ENCODE results near the gene MYPOP.

Gene MYPOP

DNA sequence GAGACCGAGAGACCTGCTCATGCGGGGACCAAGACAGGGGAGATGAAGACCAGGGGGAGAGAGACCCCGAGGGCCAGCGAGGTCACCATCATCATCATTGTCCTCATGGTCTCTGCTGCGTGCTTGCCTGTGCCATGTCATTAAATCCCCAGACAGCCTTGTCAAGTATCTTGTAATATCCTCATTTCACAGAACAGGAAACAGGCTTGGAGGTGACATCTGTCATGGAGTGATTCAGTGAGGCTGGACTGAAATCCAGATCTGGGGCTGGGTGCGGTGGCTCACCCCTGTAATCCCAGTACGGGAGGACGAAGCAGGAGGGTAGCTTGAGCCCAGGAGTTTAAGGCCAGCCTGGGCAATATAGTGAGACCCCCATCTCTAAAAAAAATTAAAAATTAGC, 18.0 kb upstream of the MYPOP start:
- TF ChIP-seq OSR1 (CRISPR knock-in tag; IDR thresholded peaks at IDR 0.05) (no peak), ISL1 (CRISPR knock-in tag; IDR thresholded peaks at IDR 0.05) (no peak), PPARA (CRISPR knock-in tag; IDR thresholded peaks at IDR 0.05; ENCODE audit: borderline replicate concordance) (no peak), SNAI2 (CRISPR knock-in tag; IDR thresholded peaks at IDR 0.05) (no peak), ESRRG (CRISPR knock-in tag; IDR thresholded peaks at IDR 0.05) (no peak), TCF4 (CRISPR knock-in tag; IDR thresholded peaks at IDR 0.05; ENCODE audit: borderline replicate concordance) (no peak), ZNF70 (CRISPR knock-in tag; IDR thresholded peaks at IDR 0.05) (no peak), ZFP30 (CRISPR knock-in tag; IDR thresholded peaks at IDR 0.05) (no peak), ZNF565 (CRISPR knock-in tag; conservative IDR thresholded peaks at IDR 0.05; ENCODE audit: low read depth) (no peak), BACH2 (CRISPR knock-in tag; IDR thresholded peaks at IDR 0.05; ENCODE audit: borderline replicate concordance) (no peak), RARB (CRISPR knock-in tag; IDR thresholded peaks at IDR 0.05) (no peak), ZC3H10 (CRISPR knock-in tag; IDR thresholded peaks at IDR 0.05) (no peak), TOX (CRISPR knock-in tag; IDR thresholded peaks at IDR 0.05; ENCODE audit: borderline replicate concordance) (no peak)
- TF ChIP-seq, protein P1, sequence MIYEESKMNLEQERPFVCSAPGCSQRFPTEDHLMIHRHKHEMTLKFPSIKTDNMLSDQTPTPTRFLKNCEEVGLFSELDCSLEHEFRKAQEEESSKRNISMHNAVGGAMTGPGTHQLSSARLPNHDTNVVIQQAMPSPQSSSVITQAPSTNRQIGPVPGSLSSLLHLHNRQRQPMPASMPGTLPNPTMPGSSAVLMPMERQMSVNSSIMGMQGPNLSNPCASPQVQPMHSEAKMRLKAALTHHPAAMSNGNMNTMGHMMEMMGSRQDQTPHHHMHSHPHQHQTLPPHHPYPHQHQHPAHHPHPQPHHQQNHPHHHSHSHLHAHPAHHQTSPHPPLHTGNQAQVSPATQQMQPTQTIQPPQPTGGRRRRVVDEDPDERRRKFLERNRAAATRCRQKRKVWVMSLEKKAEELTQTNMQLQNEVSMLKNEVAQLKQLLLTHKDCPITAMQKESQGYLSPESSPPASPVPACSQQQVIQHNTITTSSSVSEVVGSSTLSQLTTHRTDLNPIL (CRISPR knock-in tag; IDR thresholded peaks at IDR 0.05; ENCODE audit: low read depth) = no peak
- TF ChIP-seq, protein P2, sequence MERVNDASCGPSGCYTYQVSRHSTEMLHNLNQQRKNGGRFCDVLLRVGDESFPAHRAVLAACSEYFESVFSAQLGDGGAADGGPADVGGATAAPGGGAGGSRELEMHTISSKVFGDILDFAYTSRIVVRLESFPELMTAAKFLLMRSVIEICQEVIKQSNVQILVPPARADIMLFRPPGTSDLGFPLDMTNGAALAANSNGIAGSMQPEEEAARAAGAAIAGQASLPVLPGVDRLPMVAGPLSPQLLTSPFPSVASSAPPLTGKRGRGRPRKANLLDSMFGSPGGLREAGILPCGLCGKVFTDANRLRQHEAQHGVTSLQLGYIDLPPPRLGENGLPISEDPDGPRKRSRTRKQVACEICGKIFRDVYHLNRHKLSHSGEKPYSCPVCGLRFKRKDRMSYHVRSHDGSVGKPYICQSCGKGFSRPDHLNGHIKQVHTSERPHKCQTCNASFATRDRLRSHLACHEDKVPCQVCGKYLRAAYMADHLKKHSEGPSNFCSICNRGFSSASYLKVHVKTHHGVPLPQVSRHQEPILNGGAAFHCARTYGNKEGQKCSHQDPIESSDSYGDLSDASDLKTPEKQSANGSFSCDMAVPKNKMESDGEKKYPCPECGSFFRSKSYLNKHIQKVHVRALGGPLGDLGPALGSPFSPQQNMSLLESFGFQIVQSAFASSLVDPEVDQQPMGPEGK (CRISPR knock-in tag; IDR thresholded peaks at IDR 0.05; ENCODE audit: borderline replicate concordance) = no peak
- TF ChIP-seq, protein P3, sequence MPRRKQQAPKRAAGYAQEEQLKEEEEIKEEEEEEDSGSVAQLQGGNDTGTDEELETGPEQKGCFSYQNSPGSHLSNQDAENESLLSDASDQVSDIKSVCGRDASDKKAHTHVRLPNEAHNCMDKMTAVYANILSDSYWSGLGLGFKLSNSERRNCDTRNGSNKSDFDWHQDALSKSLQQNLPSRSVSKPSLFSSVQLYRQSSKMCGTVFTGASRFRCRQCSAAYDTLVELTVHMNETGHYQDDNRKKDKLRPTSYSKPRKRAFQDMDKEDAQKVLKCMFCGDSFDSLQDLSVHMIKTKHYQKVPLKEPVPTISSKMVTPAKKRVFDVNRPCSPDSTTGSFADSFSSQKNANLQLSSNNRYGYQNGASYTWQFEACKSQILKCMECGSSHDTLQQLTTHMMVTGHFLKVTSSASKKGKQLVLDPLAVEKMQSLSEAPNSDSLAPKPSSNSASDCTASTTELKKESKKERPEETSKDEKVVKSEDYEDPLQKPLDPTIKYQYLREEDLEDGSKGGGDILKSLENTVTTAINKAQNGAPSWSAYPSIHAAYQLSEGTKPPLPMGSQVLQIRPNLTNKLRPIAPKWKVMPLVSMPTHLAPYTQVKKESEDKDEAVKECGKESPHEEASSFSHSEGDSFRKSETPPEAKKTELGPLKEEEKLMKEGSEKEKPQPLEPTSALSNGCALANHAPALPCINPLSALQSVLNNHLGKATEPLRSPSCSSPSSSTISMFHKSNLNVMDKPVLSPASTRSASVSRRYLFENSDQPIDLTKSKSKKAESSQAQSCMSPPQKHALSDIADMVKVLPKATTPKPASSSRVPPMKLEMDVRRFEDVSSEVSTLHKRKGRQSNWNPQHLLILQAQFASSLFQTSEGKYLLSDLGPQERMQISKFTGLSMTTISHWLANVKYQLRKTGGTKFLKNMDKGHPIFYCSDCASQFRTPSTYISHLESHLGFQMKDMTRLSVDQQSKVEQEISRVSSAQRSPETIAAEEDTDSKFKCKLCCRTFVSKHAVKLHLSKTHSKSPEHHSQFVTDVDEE (CRISPR knock-in tag; IDR thresholded peaks at IDR 0.05) = no peak
- ATAC-seq = no peak

DNA sequence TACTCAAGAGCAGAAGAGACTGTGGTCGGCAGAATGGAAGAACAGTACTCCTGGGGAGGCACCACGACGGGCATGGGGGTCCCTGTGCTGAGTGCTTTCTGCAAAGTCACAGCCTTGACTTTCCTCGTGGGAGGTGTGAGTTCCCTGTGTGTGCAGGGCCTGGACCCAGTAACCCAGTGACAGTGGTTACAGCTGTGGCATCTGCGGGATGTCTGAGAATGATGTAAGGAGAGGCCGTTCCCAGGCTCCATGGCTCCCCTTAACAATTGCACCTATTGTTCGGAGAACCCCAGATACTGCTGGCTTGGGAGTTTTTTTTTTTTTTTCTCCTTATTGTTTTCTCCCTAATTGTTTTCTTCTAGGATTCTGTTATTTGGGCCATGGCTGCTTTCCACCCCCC, 17.3 kb upstream of the MYPOP start:
- ATAC-seq = no peak
- TF ChIP-seq TOX (CRISPR knock-in tag; IDR thresholded peaks at IDR 0.05; ENCODE audit: borderline replicate concordance) = no peak
- no peak for TF ChIP-seq RARB (CRISPR knock-in tag; IDR thresholded peaks at IDR 0.05)
- TF ChIP-seq ESRRG (CRISPR knock-in tag; IDR thresholded peaks at IDR 0.05) = no peak
- TF ChIP-seq ZNF8 (CRISPR knock-in tag; IDR thresholded peaks at IDR 0.05) = no peak

DNA sequence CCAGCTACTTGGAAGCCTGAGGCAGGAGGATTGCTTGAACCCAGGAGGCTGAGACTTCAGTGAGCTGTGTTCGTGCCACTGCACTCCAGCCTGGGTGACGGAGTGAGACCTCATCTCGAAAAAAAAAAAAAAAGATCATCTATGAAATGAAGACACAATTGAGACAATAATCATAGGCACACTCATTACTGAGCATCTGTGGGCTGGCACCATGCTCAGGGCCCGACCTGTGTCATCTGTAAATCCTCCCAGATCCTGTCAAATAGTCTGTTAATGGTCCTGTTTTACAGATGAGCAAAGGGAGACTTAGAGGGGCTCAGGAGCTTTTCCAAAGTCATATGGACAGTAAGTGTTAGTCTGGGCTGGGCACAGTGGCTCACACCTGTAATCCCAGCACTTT, 16.3 kb upstream of the MYPOP start:
- no peak for ATAC-seq
- TF ChIP-seq OSR1 (CRISPR knock-in tag; IDR thresholded peaks at IDR 0.05) (no peak), TCF4 (CRISPR knock-in tag; IDR thresholded peaks at IDR 0.05; ENCODE audit: borderline replicate concordance) (no peak), SNAI2 (CRISPR knock-in tag; IDR thresholded peaks at IDR 0.05) (no peak), PPARA (CRISPR knock-in tag; IDR thresholded peaks at IDR 0.05; ENCODE audit: borderline replicate concordance) (no peak)
- TF ChIP-seq, protein P4, sequence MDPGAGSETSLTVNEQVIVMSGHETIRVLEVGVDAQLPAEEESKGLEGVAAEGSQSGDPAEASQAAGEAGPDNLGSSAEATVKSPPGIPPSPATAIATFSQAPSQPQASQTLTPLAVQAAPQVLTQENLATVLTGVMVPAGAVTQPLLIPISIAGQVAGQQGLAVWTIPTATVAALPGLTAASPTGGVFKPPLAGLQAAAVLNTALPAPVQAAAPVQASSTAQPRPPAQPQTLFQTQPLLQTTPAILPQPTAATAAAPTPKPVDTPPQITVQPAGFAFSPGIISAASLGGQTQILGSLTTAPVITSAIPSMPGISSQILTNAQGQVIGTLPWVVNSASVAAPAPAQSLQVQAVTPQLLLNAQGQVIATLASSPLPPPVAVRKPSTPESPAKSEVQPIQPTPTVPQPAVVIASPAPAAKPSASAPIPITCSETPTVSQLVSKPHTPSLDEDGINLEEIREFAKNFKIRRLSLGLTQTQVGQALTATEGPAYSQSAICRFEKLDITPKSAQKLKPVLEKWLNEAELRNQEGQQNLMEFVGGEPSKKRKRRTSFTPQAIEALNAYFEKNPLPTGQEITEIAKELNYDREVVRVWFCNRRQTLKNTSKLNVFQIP (CRISPR knock-in tag; IDR thresholded peaks at IDR 0.05; ENCODE audit: borderline replicate concordance, low read depth) = no peak
- TF ChIP-seq, protein P5, sequence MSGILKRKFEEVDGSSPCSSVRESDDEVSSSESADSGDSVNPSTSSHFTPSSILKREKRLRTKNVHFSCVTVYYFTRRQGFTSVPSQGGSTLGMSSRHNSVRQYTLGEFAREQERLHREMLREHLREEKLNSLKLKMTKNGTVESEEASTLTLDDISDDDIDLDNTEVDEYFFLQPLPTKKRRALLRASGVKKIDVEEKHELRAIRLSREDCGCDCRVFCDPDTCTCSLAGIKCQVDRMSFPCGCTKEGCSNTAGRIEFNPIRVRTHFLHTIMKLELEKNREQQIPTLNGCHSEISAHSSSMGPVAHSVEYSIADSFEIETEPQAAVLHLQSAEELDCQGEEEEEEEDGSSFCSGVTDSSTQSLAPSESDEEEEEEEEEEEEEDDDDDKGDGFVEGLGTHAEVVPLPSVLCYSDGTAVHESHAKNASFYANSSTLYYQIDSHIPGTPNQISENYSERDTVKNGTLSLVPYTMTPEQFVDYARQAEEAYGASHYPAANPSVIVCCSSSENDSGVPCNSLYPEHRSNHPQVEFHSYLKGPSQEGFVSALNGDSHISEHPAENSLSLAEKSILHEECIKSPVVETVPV (CRISPR knock-in tag; IDR thresholded peaks at IDR 0.05) = no peak
